WTC11 (cell line): ENCODE measurements around the gene SLC29A3. TPM values are rescaled to one million over a fixed set of nuclear protein-coding genes. Genes with fewer than 3 reads are reported as not detected.

Experiments
- ATAC-seq: fragments of 200-7000 bp; cut with Tn5 transposase; 2 replicates; pipeline ENCODE4 v1.10.0; 2021; ENCODE audit warnings: mild to moderate bottlenecking, moderate library complexity
- CTCF ChIA-PET: fragments of 300-600 bp; sonication (Branson Sonifier 250); formaldehyde crosslinking; loops from one replicate; lab custom pipeline; 2021; ENCODE audit warnings: antibody characterized with exemption; lab: Charles Lee
- POLR2A ChIA-PET: fragments of 350-600 bp; sonication (Branson Sonifier 250); formaldehyde crosslinking; loops from one replicate; lab custom pipeline; 2021; ENCODE audit warnings: antibody characterized with exemption; lab: Charles Lee
- DNase-seq: peaks from one replicate; pipeline ENCODE4 v3.0.0; 2021; ENCODE audit warnings: low spot score
- H3K27ac Mint-ChIP-seq: 2 replicates; pipeline ENCODE4 v1.8.0; 2021; ENCODE audit warnings: mixed read lengths
- H3K27me3 Mint-ChIP-seq: 2 replicates; pipeline ENCODE4 v1.8.0; 2021; ENCODE audit warnings: low read depth, mild to moderate bottlenecking, moderate library complexity, mixed read lengths
- H3K36me3 Mint-ChIP-seq: 2 replicates; pipeline ENCODE4 v1.8.0; 2021; ENCODE audit warnings: mixed read lengths
- H3K4me1 Mint-ChIP-seq: 2 replicates; pipeline ENCODE4 v1.8.0; 2022; ENCODE audit warnings: mixed read lengths
- H3K4me3 Mint-ChIP-seq: 2 replicates; pipeline ENCODE4 v1.8.0; 2021; ENCODE audit warnings: mild to moderate bottlenecking, moderate library complexity, mixed read lengths
- H3K9me3 Mint-ChIP-seq: 2 replicates; pipeline ENCODE4 v1.8.0; 2021; ENCODE audit warnings: mixed read lengths
- ATF1 ChIP-seq: sonication (generic); formaldehyde crosslinking; IDR thresholded peaks from 2 replicates; pipeline ENCODE4 v1.8.1; 2023; ENCODE audit warnings: mild to moderate bottlenecking, moderate library complexity, missing genetic modification reagents
- FOXK1 ChIP-seq: sonication (generic); formaldehyde crosslinking; IDR thresholded peaks from 2 replicates; pipeline ENCODE4 v1.8.0; 2022; ENCODE audit warnings: mild to moderate bottlenecking, moderate library complexity, missing genetic modification reagents
- GTF2I ChIP-seq: fragments of 250-450 bp; sonication (Bioruptor Pico); conservative IDR thresholded peaks from 2 replicates; pipeline ENCODE4 v1.4.0; 2021; ENCODE audit warnings: mild to moderate bottlenecking
- KAT7 ChIP-seq: sonication (generic); formaldehyde crosslinking; IDR thresholded peaks from 2 replicates; pipeline ENCODE4 v1.8.1; 2023; ENCODE audit warnings: missing genetic modification reagents, mild to moderate bottlenecking, borderline replicate concordance
- MYBL2 ChIP-seq: sonication (generic); formaldehyde crosslinking; IDR thresholded peaks from 2 replicates; pipeline ENCODE4 v1.8.1; 2023; ENCODE audit warnings: mild to moderate bottlenecking, moderate library complexity, missing genetic modification reagents
- NFATC4 ChIP-seq: fragments of 250-450 bp; sonication (Bioruptor Pico); IDR thresholded peaks from 2 replicates; pipeline ENCODE4 v1.9.0; 2021; ENCODE audit warnings: mild to moderate bottlenecking
- NR3C1 ChIP-seq: sonication (generic); formaldehyde crosslinking; conservative IDR thresholded peaks from 2 replicates; pipeline ENCODE4 v1.8.1; 2023; ENCODE audit warnings: low read depth, mild to moderate bottlenecking, missing genetic modification reagents
- TEAD1 ChIP-seq: sonication (generic); formaldehyde crosslinking; IDR thresholded peaks from 2 replicates; pipeline ENCODE4 v1.8.0; 2022; ENCODE audit warnings: mild to moderate bottlenecking, missing genetic modification reagents
- ZNF138 ChIP-seq: sonication (generic); formaldehyde crosslinking; conservative IDR thresholded peaks from 2 replicates; pipeline ENCODE4 v1.8.1; 2022; ENCODE audit warnings: mild to moderate bottlenecking, moderate library complexity, missing genetic modification reagents
- ZNF263 ChIP-seq: sonication (generic); formaldehyde crosslinking; IDR thresholded peaks from 2 replicates; pipeline ENCODE4 v1.8.1; 2022; ENCODE audit warnings: low read depth, mild to moderate bottlenecking, moderate library complexity, missing genetic modification reagents
- ZNF317 ChIP-seq: sonication (generic); formaldehyde crosslinking; IDR thresholded peaks from 2 replicates; pipeline ENCODE4 v1.8.1; 2023; ENCODE audit warnings: low read depth, mild to moderate bottlenecking, moderate library complexity, missing genetic modification reagents, borderline replicate concordance
- ZNF671 ChIP-seq: fragments of 250-450 bp; sonication (Bioruptor Pico); IDR thresholded peaks from 2 replicates; pipeline ENCODE4 v1.8.0; 2021; ENCODE audit warnings: mild to moderate bottlenecking
- total RNA-seq: library from RNA; stranded (reverse); gene quantifications from 3 replicates; pipeline ENCODE4 v1.2.3, GENCODE V29; 2021
- TF ChIP-seq, protein P1 (sequence below): sonication (generic); formaldehyde crosslinking; IDR thresholded peaks from 2 replicates; pipeline ENCODE4 v1.8.0; 2022; ENCODE audit warnings: mild to moderate bottlenecking, missing genetic modification reagents
- TF ChIP-seq, protein P2 (sequence below): sonication (generic); formaldehyde crosslinking; IDR thresholded peaks from 2 replicates; pipeline ENCODE4 v1.8.1; 2022; ENCODE audit warnings: mild to moderate bottlenecking, moderate library complexity, missing genetic modification reagents
- TF ChIP-seq, protein P3 (sequence below): sonication (generic); formaldehyde crosslinking; IDR thresholded peaks from 2 replicates; pipeline ENCODE4 v1.8.0; 2022; ENCODE audit warnings: missing genetic modification reagents
- TF ChIP-seq, protein P4 (sequence below): sonication (generic); formaldehyde crosslinking; conservative IDR thresholded peaks from 2 replicates; pipeline ENCODE4 v1.8.1; 2022; ENCODE audit warnings: mild to moderate bottlenecking, missing genetic modification reagents
- TF ChIP-seq, protein P5 (sequence below): sonication (generic); formaldehyde crosslinking; IDR thresholded peaks from 2 replicates; pipeline ENCODE4 v1.8.1; 2022; ENCODE audit warnings: missing genetic modification reagents, borderline replicate concordance
- TF ChIP-seq, protein P6 (sequence below): sonication (generic); formaldehyde crosslinking; IDR thresholded peaks from 2 replicates; pipeline ENCODE4 v1.8.1; 2023; ENCODE audit warnings: mild to moderate bottlenecking, missing genetic modification reagents
- TF ChIP-seq, protein P7 (sequence below): fragments of 250-450 bp; sonication (Bioruptor Pico); IDR thresholded peaks from 2 replicates; pipeline ENCODE4 v2.1.2; 2022; ENCODE audit warnings: mild to moderate bottlenecking, moderate library complexity

Gene SLC29A3
- total RNA-seq, 1 experiment from 2014 or later, result 9.2 TPM

DNA sequence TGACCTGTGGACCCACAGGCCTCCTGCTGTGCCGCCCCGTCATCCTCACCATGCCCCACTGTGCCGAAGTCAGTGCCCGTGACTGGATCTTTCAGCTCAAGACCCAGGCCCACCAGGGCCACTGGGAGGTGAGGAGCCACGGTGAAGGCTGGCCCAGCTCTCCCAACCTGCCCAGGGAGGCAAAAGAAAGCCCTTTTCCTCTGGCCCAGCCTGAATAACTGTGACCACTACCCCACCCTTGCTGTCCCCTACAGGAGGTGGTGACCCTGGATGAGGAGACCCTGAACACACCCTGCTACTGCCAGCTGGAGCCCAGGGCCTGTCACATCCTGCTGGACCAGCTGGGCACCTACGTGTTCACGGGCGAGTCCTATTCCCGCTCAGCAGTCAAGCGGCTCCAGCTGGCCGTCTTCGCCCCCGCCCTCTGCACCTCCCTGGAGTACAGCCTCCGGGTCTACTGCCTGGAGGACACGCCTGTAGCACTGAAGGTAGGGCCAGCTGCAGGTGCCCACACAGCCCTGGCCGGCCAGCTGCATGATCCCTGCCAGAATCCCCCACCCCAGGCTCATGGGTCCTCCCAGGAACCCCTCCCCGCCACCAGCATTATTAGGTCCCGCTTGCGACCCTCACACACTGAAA, 25.5 kb upstream of the SLC29A3 start (continued):
- TF ChIP-seq, protein P1, sequence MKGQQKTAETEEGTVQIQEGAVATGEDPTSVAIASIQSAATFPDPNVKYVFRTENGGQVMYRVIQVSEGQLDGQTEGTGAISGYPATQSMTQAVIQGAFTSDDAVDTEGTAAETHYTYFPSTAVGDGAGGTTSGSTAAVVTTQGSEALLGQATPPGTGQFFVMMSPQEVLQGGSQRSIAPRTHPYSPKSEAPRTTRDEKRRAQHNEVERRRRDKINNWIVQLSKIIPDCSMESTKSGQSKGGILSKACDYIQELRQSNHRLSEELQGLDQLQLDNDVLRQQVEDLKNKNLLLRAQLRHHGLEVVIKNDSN (CRISPR knock-in tag), result no peak
- TF ChIP-seq MYBL2 (CRISPR knock-in tag), result no peak
- no peak for TF ChIP-seq NFATC4 (CRISPR knock-in tag)

DNA sequence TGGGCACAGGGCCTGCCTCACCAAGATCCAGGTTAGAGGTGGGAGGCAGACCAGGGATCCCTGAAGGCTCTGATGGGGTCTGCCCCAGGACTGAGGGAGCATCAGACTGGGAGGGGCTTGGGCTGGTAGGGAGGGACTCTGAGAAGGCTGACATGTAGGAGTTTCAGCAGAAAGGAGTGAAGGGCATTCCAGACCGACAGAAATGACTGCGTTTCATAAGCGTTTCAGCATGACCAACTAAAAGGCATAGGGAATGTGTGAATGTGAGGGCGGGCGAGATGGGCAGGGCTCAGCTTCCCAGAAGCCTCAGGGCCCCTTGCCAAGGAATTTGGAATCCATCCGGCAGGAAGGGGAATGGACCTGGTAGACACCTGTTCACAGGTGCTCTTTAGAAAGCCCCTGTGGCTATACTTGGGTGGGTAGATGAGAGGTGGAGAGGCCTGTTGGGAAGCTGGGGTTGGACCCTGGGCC, 24.9 kb upstream of the SLC29A3 start:
- no peak for DNase-seq
- no peaks in the 10 kb centered on the region for H3K9me3 Mint-ChIP-seq
- no peaks in the 10 kb centered on the region for H3K27me3 Mint-ChIP-seq
- peaks cover 31% of the 10 kb centered on the region for H3K36me3 Mint-ChIP-seq
- CTCF ChIA-PET, result interaction anchor here (1.1 kb wide), 1 partner anchor 24 kb away, joined by 4 read pairs; no protein-coding TSS in a partner anchor
- TF ChIP-seq, protein P2, sequence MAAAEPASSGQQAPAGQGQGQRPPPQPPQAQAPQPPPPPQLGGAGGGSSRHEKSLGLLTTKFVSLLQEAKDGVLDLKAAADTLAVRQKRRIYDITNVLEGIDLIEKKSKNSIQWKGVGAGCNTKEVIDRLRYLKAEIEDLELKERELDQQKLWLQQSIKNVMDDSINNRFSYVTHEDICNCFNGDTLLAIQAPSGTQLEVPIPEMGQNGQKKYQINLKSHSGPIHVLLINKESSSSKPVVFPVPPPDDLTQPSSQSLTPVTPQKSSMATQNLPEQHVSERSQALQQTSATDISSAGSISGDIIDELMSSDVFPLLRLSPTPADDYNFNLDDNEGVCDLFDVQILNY (CRISPR knock-in tag), result no peak
- TF ChIP-seq KAT7 (CRISPR knock-in tag), result no peak
- TF ChIP-seq, protein P3, sequence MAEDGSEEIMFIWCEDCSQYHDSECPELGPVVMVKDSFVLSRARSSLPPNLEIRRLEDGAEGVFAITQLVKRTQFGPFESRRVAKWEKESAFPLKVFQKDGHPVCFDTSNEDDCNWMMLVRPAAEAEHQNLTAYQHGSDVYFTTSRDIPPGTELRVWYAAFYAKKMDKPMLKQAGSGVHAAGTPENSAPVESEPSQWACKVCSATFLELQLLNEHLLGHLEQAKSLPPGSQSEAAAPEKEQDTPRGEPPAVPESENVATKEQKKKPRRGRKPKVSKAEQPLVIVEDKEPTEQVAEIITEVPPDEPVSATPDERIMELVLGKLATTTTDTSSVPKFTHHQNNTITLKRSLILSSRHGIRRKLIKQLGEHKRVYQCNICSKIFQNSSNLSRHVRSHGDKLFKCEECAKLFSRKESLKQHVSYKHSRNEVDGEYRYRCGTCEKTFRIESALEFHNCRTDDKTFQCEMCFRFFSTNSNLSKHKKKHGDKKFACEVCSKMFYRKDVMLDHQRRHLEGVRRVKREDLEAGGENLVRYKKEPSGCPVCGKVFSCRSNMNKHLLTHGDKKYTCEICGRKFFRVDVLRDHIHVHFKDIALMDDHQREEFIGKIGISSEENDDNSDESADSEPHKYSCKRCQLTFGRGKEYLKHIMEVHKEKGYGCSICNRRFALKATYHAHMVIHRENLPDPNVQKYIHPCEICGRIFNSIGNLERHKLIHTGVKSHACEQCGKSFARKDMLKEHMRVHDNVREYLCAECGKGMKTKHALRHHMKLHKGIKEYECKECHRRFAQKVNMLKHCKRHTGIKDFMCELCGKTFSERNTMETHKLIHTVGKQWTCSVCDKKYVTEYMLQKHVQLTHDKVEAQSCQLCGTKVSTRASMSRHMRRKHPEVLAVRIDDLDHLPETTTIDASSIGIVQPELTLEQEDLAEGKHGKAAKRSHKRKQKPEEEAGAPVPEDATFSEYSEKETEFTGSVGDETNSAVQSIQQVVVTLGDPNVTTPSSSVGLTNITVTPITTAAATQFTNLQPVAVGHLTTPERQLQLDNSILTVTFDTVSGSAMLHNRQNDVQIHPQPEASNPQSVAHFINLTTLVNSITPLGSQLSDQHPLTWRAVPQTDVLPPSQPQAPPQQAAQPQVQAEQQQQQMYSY (CRISPR knock-in tag), result no peak
- TF ChIP-seq NR3C1, result no peak
- TF ChIP-seq ZNF138 (CRISPR knock-in tag), result no peak
- TF ChIP-seq ZNF671 (CRISPR knock-in tag), result no peak
- TF ChIP-seq, protein P4, sequence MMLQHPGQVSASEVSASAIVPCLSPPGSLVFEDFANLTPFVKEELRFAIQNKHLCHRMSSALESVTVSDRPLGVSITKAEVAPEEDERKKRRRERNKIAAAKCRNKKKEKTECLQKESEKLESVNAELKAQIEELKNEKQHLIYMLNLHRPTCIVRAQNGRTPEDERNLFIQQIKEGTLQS, result no peak
- no peak for TF ChIP-seq GTF2I
- TF ChIP-seq, protein P5, sequence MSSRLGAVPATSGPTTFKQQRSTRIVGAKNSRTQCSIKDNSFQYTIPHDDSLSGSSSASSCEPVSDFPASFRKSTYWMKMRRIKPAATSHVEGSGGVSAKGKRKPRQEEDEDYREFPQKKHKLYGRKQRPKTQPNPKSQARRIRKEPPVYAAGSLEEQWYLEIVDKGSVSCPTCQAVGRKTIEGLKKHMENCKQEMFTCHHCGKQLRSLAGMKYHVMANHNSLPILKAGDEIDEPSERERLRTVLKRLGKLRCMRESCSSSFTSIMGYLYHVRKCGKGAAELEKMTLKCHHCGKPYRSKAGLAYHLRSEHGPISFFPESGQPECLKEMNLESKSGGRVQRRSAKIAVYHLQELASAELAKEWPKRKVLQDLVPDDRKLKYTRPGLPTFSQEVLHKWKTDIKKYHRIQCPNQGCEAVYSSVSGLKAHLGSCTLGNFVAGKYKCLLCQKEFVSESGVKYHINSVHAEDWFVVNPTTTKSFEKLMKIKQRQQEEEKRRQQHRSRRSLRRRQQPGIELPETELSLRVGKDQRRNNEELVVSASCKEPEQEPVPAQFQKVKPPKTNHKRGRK, result no peak
- TF ChIP-seq ATF1 (CRISPR knock-in tag), result no peak
- no peak for TF ChIP-seq ZNF317 (CRISPR knock-in tag)
- TF ChIP-seq, protein P6, sequence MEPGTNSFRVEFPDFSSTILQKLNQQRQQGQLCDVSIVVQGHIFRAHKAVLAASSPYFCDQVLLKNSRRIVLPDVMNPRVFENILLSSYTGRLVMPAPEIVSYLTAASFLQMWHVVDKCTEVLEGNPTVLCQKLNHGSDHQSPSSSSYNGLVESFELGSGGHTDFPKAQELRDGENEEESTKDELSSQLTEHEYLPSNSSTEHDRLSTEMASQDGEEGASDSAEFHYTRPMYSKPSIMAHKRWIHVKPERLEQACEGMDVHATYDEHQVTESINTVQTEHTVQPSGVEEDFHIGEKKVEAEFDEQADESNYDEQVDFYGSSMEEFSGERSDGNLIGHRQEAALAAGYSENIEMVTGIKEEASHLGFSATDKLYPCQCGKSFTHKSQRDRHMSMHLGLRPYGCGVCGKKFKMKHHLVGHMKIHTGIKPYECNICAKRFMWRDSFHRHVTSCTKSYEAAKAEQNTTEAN (CRISPR knock-in tag), result no peak
- no peak for TF ChIP-seq FOXK1 (CRISPR knock-in tag)
- no peak for TF ChIP-seq ZNF263 (CRISPR knock-in tag)
- no peak for TF ChIP-seq TEAD1
- TF ChIP-seq, protein P7, sequence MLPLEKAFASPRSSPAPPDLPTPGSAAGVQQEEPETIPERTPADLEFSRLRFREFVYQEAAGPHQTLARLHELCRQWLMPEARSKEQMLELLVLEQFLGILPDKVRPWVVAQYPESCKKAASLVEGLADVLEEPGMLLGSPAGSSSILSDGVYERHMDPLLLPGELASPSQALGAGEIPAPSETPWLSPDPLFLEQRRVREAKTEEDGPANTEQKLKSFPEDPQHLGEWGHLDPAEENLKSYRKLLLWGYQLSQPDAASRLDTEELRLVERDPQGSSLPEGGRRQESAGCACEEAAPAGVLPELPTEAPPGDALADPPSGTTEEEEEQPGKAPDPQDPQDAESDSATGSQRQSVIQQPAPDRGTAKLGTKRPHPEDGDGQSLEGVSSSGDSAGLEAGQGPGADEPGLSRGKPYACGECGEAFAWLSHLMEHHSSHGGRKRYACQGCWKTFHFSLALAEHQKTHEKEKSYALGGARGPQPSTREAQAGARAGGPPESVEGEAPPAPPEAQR (CRISPR knock-in tag), result no peak
- TF ChIP-seq, all 79 proteins: peak for 0
- no peaks in the 10 kb centered on the region for H3K4me1 Mint-ChIP-seq
- no peak overlapping the region for H3K4me3 Mint-ChIP-seq
- no peak overlapping the region for H3K27ac Mint-ChIP-seq
- POLR2A ChIA-PET, result no interaction called here
- no peak for ATAC-seq
